HL-60 (cell line): ENCODE data around the gene TRAF5.

Experiments used
- DNase-seq, 2 experiments: peaks; one replicate each; pipeline ENCODE4 v3.0.0-alpha.2; 2010 to 2020; ENCODE audit warnings: low read depth in 1 of 2, low spot score in 1 of 2
- H3K27ac ChIP-seq: fragments of 250-450 bp; sonication (Bioruptor Pico); replicated peaks from 2 replicates; pipeline ENCODE4 v1.5.1; 2020; ENCODE audit warnings: mild to moderate bottlenecking, moderate library complexity
- H3K27me3 ChIP-seq: fragments of 250-450 bp; sonication (Bioruptor Pico); 2 replicates; pipeline ENCODE4 v1.5.1; 2021; ENCODE audit warnings: mild to moderate bottlenecking, moderate library complexity; ENCODE audit not compliant: insufficient read depth, poor library complexity, severe bottlenecking
- H3K4me3 ChIP-seq: replicated peaks from 2 replicates; pipeline ENCODE4 v1.5.1; 2011; ENCODE audit warnings: mild to moderate bottlenecking, control low read depth, low read length; ENCODE audit not compliant: insufficient read depth
- CTCF ChIP-seq: IDR thresholded peaks from one replicate; pipeline ENCODE4 v1.5.1; 2011; ENCODE audit warnings: low read length, control low read depth, inconsistent platforms; ENCODE audit not compliant: insufficient read depth
- GABPA ChIP-seq: IDR thresholded peaks from 2 replicates; pipeline ENCODE4 v1.6.1; 2012; ENCODE audit warnings: low read depth
- POLR2AphosphoS5 ChIP-seq: IDR thresholded peaks from 2 replicates; pipeline ENCODE4 v1.6.1; 2012; ENCODE audit warnings: low read depth
- SPI1 ChIP-seq: IDR thresholded peaks from 2 replicates; pipeline ENCODE4 v1.6.1; 2012; ENCODE audit warnings: low read depth, mild to moderate bottlenecking, borderline replicate concordance
- TF ChIP-seq, protein P1 (sequence below): IDR thresholded peaks from 2 replicates; pipeline ENCODE4 v1.6.1; 2012; ENCODE audit warnings: low read depth; ENCODE audit not compliant: insufficient replicate concordance

The TRAF5 gene

GRCh38 chr1:211375949-211376348 is 49.3 kb downstream of the TRAF5 start:
- H3K4me3 ChIP-seq, result no peak overlapping the region
- TF ChIP-seq POLR2AphosphoS5, result no peak
- TF ChIP-seq CTCF, result no peak
- TF ChIP-seq, protein P1, sequence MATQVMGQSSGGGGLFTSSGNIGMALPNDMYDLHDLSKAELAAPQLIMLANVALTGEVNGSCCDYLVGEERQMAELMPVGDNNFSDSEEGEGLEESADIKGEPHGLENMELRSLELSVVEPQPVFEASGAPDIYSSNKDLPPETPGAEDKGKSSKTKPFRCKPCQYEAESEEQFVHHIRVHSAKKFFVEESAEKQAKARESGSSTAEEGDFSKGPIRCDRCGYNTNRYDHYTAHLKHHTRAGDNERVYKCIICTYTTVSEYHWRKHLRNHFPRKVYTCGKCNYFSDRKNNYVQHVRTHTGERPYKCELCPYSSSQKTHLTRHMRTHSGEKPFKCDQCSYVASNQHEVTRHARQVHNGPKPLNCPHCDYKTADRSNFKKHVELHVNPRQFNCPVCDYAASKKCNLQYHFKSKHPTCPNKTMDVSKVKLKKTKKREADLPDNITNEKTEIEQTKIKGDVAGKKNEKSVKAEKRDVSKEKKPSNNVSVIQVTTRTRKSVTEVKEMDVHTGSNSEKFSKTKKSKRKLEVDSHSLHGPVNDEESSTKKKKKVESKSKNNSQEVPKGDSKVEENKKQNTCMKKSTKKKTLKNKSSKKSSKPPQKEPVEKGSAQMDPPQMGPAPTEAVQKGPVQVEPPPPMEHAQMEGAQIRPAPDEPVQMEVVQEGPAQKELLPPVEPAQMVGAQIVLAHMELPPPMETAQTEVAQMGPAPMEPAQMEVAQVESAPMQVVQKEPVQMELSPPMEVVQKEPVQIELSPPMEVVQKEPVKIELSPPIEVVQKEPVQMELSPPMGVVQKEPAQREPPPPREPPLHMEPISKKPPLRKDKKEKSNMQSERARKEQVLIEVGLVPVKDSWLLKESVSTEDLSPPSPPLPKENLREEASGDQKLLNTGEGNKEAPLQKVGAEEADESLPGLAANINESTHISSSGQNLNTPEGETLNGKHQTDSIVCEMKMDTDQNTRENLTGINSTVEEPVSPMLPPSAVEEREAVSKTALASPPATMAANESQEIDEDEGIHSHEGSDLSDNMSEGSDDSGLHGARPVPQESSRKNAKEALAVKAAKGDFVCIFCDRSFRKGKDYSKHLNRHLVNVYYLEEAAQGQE, result no peak
- no peak for TF ChIP-seq GABPA
- no peak for TF ChIP-seq SPI1

DNA sequence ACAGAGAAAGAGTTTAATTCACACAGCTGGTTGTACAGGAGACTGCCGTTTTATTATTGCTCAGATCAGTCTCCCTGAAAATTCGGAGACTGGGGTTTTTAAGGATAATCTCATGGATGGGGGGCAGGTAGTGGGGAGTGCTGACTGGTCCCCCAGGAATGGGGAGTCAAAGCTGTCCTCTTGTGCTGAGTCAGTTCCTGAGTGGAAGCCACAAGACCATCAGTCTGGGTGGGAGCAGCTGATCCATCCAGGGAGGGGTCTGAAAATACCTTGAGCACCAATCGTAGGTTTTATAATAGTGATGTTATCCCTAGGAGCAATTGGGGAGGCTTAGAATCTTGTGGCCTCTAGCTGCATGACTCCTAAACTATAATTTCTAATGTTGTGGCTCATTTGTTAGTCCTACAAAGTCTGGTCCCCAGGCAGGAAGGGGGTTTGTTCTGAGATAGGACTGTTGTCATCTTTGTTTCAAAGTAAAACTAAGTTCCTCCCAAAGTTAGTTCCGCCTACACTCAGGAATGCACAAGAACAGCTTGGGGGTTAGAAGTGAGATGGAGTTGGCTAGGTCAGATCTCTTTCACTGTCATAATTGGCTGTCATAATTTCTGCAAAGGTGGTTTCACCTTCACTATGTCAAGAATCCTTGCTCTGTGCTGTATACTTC is 50.3 kb downstream of the TRAF5 start:
- no peak overlapping the region for H3K4me3 ChIP-seq

More at GRCh38 chr1:211375949-211376348, 49.3 kb downstream of the TRAF5 start:
- Histone ChIP-seq H3K27me3 (no peaks in the 10 kb centered on the region), H3K27ac (no peak overlapping the region)
- DNase-seq, result no peak

More for the DNA sequence above, 50.3 kb downstream of the TRAF5 start:
- H3K27me3 ChIP-seq, result no peaks in the 10 kb centered on the region
- DNase-seq, result no peak
- H3K27ac ChIP-seq, result no peak overlapping the region
- TF ChIP-seq CTCF (no peak), POLR2AphosphoS5 (no peak), SPI1 (no peak), GABPA (no peak)
- TF ChIP-seq, protein P1, result no peak
